Caco-2 (cell line): ENCODE results near the gene PRPF31. TPM values are rescaled to one million over a fixed set of nuclear protein-coding genes. Genes with fewer than 3 reads are reported as not detected.
A peak's percentile ranks its signal among the peaks of the same experiment; 100 is the strongest.

ENCODE experiments used
- BruUV-seq: library from RNA; stranded (reverse); fragments of 400-500 nt; replicated peaks from 2 replicates; lab custom pipeline; 2021; lab: Mats Ljungman, UMichigan
- CTCF ChIA-PET: fragments of 300-600 bp; sonication (Branson Sonifier 250); formaldehyde crosslinking; loops from one replicate; lab custom pipeline; 2022; ENCODE audit warnings: antibody characterized with exemption; lab: Charles Lee
- POLR2A ChIA-PET: fragments of 300-600 bp; sonication (Branson Sonifier 250); formaldehyde crosslinking; loops from one replicate; lab custom pipeline; 2022; ENCODE audit warnings: antibody characterized with exemption; lab: Charles Lee
- DNase-seq, 2 experiments: peaks; one replicate each; pipeline versions ENCODE4 v3.0.0 to v3.0.0-alpha.2; 2020 to 2022
- H3K27me3 ChIP-seq: replicated peaks from 2 replicates; pipeline ENCODE4 v1.6.0; 2011; ENCODE audit warnings: low read length; ENCODE audit not compliant: control insufficient read depth, insufficient read depth
- H3K36me3 ChIP-seq: 2 replicates; pipeline ENCODE4 v1.5.1; 2011; ENCODE audit warnings: low read length; ENCODE audit not compliant: control insufficient read depth, insufficient read depth
- H3K4me1 ChIP-seq: fragments of 250-450 bp; sonication (Bioruptor Pico); 2 replicates; pipeline ENCODE4 v1.5.1; 2020; ENCODE audit warnings: mild to moderate bottlenecking
- H3K4me3 ChIP-seq: 2 replicates; pipeline ENCODE4 v1.5.1; 2011; ENCODE audit warnings: low read depth, mild to moderate bottlenecking, control low read depth, low read length
- H3K9me3 ChIP-seq: fragments of 250-450 bp; sonication (Bioruptor Pico); 2 replicates; pipeline ENCODE4 v1.5.1; 2020; ENCODE audit warnings: mild to moderate bottlenecking, moderate library complexity
- H3K27ac Mint-ChIP-seq: one replicate; pipeline ENCODE4 v1.8.0; 2022; ENCODE audit warnings: mixed read lengths; ENCODE audit not compliant: unreplicated experiment
- H3K27me3 Mint-ChIP-seq: one replicate; pipeline ENCODE4 v1.8.0; 2022; ENCODE audit warnings: mixed read lengths; ENCODE audit not compliant: insufficient read depth, unreplicated experiment
- H3K36me3 Mint-ChIP-seq: one replicate; pipeline ENCODE4 v1.8.0; 2022; ENCODE audit warnings: mild to moderate bottlenecking, mixed read lengths; ENCODE audit not compliant: insufficient read depth, unreplicated experiment
- H3K4me1 Mint-ChIP-seq: one replicate; pipeline ENCODE4 v1.8.0; 2022; ENCODE audit warnings: low read depth, mixed read lengths; ENCODE audit not compliant: unreplicated experiment
- H3K4me3 Mint-ChIP-seq: one replicate; pipeline ENCODE4 v1.8.0; 2022; ENCODE audit warnings: mild to moderate bottlenecking, moderate library complexity, mixed read lengths; ENCODE audit not compliant: unreplicated experiment
- H3K9me3 Mint-ChIP-seq: one replicate; pipeline ENCODE4 v1.8.0; 2022; ENCODE audit warnings: mixed read lengths; ENCODE audit not compliant: unreplicated experiment
- CTCF ChIP-seq, 2 experiments: fragments of 200-600 bp in 1 of 2; IDR thresholded peaks; 1 replicate in 1 of 2; 2 replicates in 1 of 2; pipeline versions ENCODE4 v1.5.1 to v1.8.0; 2011 to 2022; ENCODE audit warnings: antibody characterized with exemption in 1 of 2, control low read depth in 1 of 2, inconsistent platforms in 1 of 2, low read depth in 1 of 2, low read length in 1 of 2, mild to moderate bottlenecking in 1 of 2, moderate library complexity in 1 of 2; ENCODE audit not compliant: insufficient read depth in 1 of 2, severe bottlenecking in 1 of 2, unreplicated experiment in 1 of 2
- intact Hi-C: fragments of 100-400 bp; cut with micrococcal nuclease; formaldehyde crosslinking; loops from one replicate; pipeline ENCODE4 v1.10.0; 2022; ENCODE audit not compliant: unreplicated experiment
- total RNA-seq: library from RNA; stranded (reverse); gene quantifications from 2 replicates; pipeline ENCODE4 v1.2.3, GENCODE V29; 2022

Gene PRPF31
- total RNA-seq, 1 experiment from 2014 or later: 99.0 TPM

- TF ChIP-seq CTCF (IDR thresholded peaks at IDR 0.05; ENCODE audit: insufficient read depth in 1 of 2, low read depth in 1 of 2, low read length in 1 of 2, severe bottlenecking in 1 of 2, unreplicated experiment in 1 of 2): no peak
- H3K4me1 ChIP-seq: peaks cover 10% of the 10 kb centered on the region
- BruUV-seq: no TSS peak
- CTCF ChIA-PET: interaction anchor here (0.6 to 2.6 kb wide), 4 partner anchors 9 to 1480 kb away, joined by 3 to 56 read pairs (median 8); partner anchors contain the start of genes LENG1 and MBOAT7
- Mint-ChIP-seq H3K27me3 (no peaks in the 10 kb centered on the region), H3K36me3 (peaks cover 68% of the 10 kb centered on the region), H3K4me1 (peaks cover 21% of the 10 kb centered on the region), H3K9me3 (no peaks in the 10 kb centered on the region), H3K27ac (peak overlapping the region; percentile 73), H3K4me3 (peak overlapping the region; percentile 54)
- H3K4me3 ChIP-seq: no peak overlapping the region
- no peaks in the 10 kb centered on the region for H3K27me3 ChIP-seq
- intact Hi-C loops: loop anchor here (1.0 to 2.0 kb wide), 5 partner anchors 12 to 57 kb away; partner anchors contain the start of gene CNOT3
- DNase-seq: no peak
- POLR2A ChIA-PET: interaction anchor here (1.2 to 3.1 kb wide), 3 partner anchors 14 to 27 kb away, joined by 6 to 40 read pairs (median 8); partner anchors contain the start of genes MBOAT7, RPS9 and TSEN34
- H3K9me3 ChIP-seq: no peaks in the 10 kb centered on the region
- H3K36me3 ChIP-seq: peaks cover 2% of the 10 kb centered on the region; the same call in 1 of the 2 replicates
Measured at GRCh38 chr19:54173951-54174834, 58.6 kb downstream of the PRPF31 start.

GRCh38 chr19:54178581-54179261 is 63.2 kb downstream of the PRPF31 start:
- ChIA-PET POLR2A (no interaction called here), CTCF (no interaction called here)
- peaks cover 5% of the 10 kb centered on the region for H3K4me1 Mint-ChIP-seq
- H3K4me3 ChIP-seq: no peak overlapping the region
- H3K4me3 Mint-ChIP-seq: no peak overlapping the region
- H3K36me3 Mint-ChIP-seq: peaks cover 39% of the 10 kb centered on the region
- no peak overlapping the region for H3K27ac Mint-ChIP-seq
- no peak for TF ChIP-seq CTCF (IDR thresholded peaks at IDR 0.05; ENCODE audit: insufficient read depth in 1 of 2, low read depth in 1 of 2, low read length in 1 of 2, severe bottlenecking in 1 of 2, unreplicated experiment in 1 of 2)
- H3K9me3 ChIP-seq: no peaks in the 10 kb centered on the region
- intact Hi-C loops: no loop called here
- H3K36me3 ChIP-seq: peaks cover 2% of the 10 kb centered on the region; the same call in 1 of the 2 replicates
- no peaks in the 10 kb centered on the region for H3K9me3 Mint-ChIP-seq
- no peaks in the 10 kb centered on the region for H3K27me3 ChIP-seq
- no TSS peak for BruUV-seq
- H3K27me3 Mint-ChIP-seq: no peaks in the 10 kb centered on the region
- peak in 1 of 2 experiments; percentile 70 for DNase-seq
- H3K4me1 ChIP-seq: peaks cover 4% of the 10 kb centered on the region

- no peaks in the 10 kb centered on the region for H3K9me3 Mint-ChIP-seq
- Histone ChIP-seq H3K9me3 (no peaks in the 10 kb centered on the region), H3K36me3 (peaks cover 2% of the 10 kb centered on the region; the same call in 1 of the 2 replicates), H3K4me1 (no peaks in the 10 kb centered on the region), H3K4me3 (no peak overlapping the region), H3K27me3 (no peaks in the 10 kb centered on the region)
- intact Hi-C loops: no loop called here
- TF ChIP-seq CTCF (IDR thresholded peaks at IDR 0.05; ENCODE audit: insufficient read depth in 1 of 2, low read depth in 1 of 2, low read length in 1 of 2, severe bottlenecking in 1 of 2, unreplicated experiment in 1 of 2): no peak
- H3K4me3 Mint-ChIP-seq: no peak overlapping the region
- peaks cover 41% of the 10 kb centered on the region for H3K36me3 Mint-ChIP-seq
- CTCF ChIA-PET: no interaction called here
- H3K27ac Mint-ChIP-seq: peak overlapping the region; percentile 29
- BruUV-seq: TSS peak; percentile 17
- H3K27me3 Mint-ChIP-seq: no peaks in the 10 kb centered on the region
- H3K4me1 Mint-ChIP-seq: peaks cover 5% of the 10 kb centered on the region
- no peak for DNase-seq
- POLR2A ChIA-PET: interaction anchor here (1.1 kb wide), 1 partner anchor 10 kb away, joined by 6 read pairs; the partner anchor contains the start of gene MBOAT7
Measured at GRCh38 chr19:54179262-54179852, 63.8 kb downstream of the PRPF31 start.
